Measurements from ENCODE around the gene XXYLT1. TPM values are rescaled to one million over a fixed set of nuclear protein-coding genes. Genes with fewer than 3 reads are reported as not detected.

Gene XXYLT1
- total and polyA plus RNA-seq, 2 of the 8 experiments (the other 6 are each of a cell fraction or from before 2014, with no cell fraction given): 18.9 to 23.8 TPM

- TF ChIP-seq E2F6 (IDR thresholded peaks at IDR 0.05) (no peak), CHD7 (IDR thresholded peaks at IDR 0.05; ENCODE audit: insufficient replicate concordance, low read length) (no peak), CBX8 (IDR thresholded peaks at IDR 0.05; ENCODE audit: borderline replicate concordance, low read depth, low read length) (no peak), RBBP5 (IDR thresholded peaks at IDR 0.05; ENCODE audit: borderline replicate concordance, low read depth, low read length) (no peak), SUZ12 (IDR thresholded peaks at IDR 0.05; ENCODE audit: low read length) (no peak), EP300 (IDR thresholded peaks at IDR 0.05; ENCODE audit: borderline replicate concordance in 1 of 2, low read depth in 2 of 2, low read length in 2 of 2) (no peak), MAX (IDR thresholded peaks at IDR 0.05) (no peak), BRCA1 (IDR thresholded peaks at IDR 0.05; ENCODE audit: low read depth, low read length) (no peak), TEAD4 (IDR thresholded peaks at IDR 0.05; ENCODE audit: low read depth, low read length) (no peak), CTBP2 (IDR thresholded peaks at IDR 0.05; ENCODE audit: borderline replicate concordance, insufficient read depth, insufficient read length, low read length) (no peak)
Observed at GRCh38 chr3:195248281-195248680, 22.7 kb downstream of the XXYLT1 start (continued).
